HL-60 (cell line): ENCODE data around the gene GPLD1.

ENCODE experiments used
- POLR2AphosphoS5 ChIP-seq: IDR thresholded peaks from 2 replicates; pipeline ENCODE4 v1.6.1; 2012; ENCODE audit warnings: low read depth
- TF ChIP-seq, protein P1 (sequence below): IDR thresholded peaks from one replicate; pipeline ENCODE4 v1.5.1; 2011; ENCODE audit warnings: low read length, control low read depth, inconsistent platforms; ENCODE audit not compliant: insufficient read depth

GRCh38 chr6:24489881-24490280 lies 503 bp upstream of the GPLD1 start:
- no peak for TF ChIP-seq POLR2AphosphoS5
- TF ChIP-seq, protein P1, sequence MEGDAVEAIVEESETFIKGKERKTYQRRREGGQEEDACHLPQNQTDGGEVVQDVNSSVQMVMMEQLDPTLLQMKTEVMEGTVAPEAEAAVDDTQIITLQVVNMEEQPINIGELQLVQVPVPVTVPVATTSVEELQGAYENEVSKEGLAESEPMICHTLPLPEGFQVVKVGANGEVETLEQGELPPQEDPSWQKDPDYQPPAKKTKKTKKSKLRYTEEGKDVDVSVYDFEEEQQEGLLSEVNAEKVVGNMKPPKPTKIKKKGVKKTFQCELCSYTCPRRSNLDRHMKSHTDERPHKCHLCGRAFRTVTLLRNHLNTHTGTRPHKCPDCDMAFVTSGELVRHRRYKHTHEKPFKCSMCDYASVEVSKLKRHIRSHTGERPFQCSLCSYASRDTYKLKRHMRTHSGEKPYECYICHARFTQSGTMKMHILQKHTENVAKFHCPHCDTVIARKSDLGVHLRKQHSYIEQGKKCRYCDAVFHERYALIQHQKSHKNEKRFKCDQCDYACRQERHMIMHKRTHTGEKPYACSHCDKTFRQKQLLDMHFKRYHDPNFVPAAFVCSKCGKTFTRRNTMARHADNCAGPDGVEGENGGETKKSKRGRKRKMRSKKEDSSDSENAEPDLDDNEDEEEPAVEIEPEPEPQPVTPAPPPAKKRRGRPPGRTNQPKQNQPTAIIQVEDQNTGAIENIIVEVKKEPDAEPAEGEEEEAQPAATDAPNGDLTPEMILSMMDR: no peak
